Upper lobe of left lung (tissue), 6 donors: ENCODE measurements around the gene HSD11B2. TPM values are rescaled to one million over a fixed set of nuclear protein-coding genes. Genes with fewer than 3 reads are reported as not detected.

Experiments used
- ATAC-seq, 2 donors: fragments of 200-7000 bp; cut with Tn5 transposase; one replicate each; pipeline ENCODE4 v1.9.1; 2022; ENCODE audit warnings: mild to moderate bottlenecking in 2 of 2, moderate library complexity in 2 of 2; ENCODE audit not compliant: low FRiP score in 2 of 2
- DNase-seq, 2 donors: peaks; one replicate each; pipeline ENCODE4 v3.0.0-alpha.2; 2019 to 2020
- H3K27ac ChIP-seq, 4 donors: fragments of 200-600 bp; sonication (generic); one replicate each; pipeline ENCODE4 v1.5.1; 2016 to 2019
- H3K27me3 ChIP-seq, 4 donors: fragments of 200-600 bp; sonication (generic); one replicate each; pipeline ENCODE4 v1.5.1; 2017 to 2019
- H3K36me3 ChIP-seq, 4 donors: fragments of 200-600 bp; sonication (generic); one replicate each; pipeline ENCODE4 v1.5.1; 2016 to 2019
- H3K4me1 ChIP-seq, 4 donors: fragments of 200-600 bp; sonication (generic); one replicate each; pipeline ENCODE4 v1.5.1; 2018 to 2019
- H3K4me3 ChIP-seq, 4 donors: fragments of 200-600 bp; sonication (generic); one replicate each; pipeline ENCODE4 v1.5.1; 2017 to 2019; ENCODE audit warnings: mild to moderate bottlenecking in 2 of 4, moderate library complexity in 1 of 4
- H3K9me3 ChIP-seq, 4 donors: fragments of 200-600 bp; sonication (generic); one replicate each; pipeline ENCODE4 v1.5.1; 2018 to 2019
- EP300 ChIP-seq, 4 donors: sonication (generic); formaldehyde crosslinking; IDR thresholded peaks; one replicate each; pipeline ENCODE4 v1.5.1; 2017; ENCODE audit warnings: antibody characterized with exemption in 4 of 4, control low read depth in 2 of 4
- POLR2A ChIP-seq, 4 donors: fragments of 450-650 bp; IDR thresholded peaks; one replicate each; pipeline ENCODE4 v1.5.1; 2016 to 2017; ENCODE audit warnings: antibody characterized with exemption in 4 of 4, mild to moderate bottlenecking in 2 of 4
- POLR2AphosphoS5 ChIP-seq, 2 donors: sonication (generic); formaldehyde crosslinking; IDR thresholded peaks; one replicate each; pipeline ENCODE4 v1.5.1; 2017; ENCODE audit warnings: antibody characterized with exemption in 2 of 2
- WGBS, 2 donors: methylation state at CpG; one replicate each; pipeline ENCODE4 v1.1.5; 2017 to 2018; 5-methylcytosine and 5-hydroxymethylcytosine counted together
- total RNA-seq, 6 donors: library from RNA; depleted of rRNA in 4 of 6; stranded (reverse); fragments of >200 nt in 4 of 6; gene quantifications; one replicate each; pipeline versions ENCODE4 v1.1.0 to v1.2.1, GENCODE V29; 2016 to 2021
- TF ChIP-seq, protein P1 (sequence below), 6 experiments: fragments of 450-650 bp in 4 of 6; fragments of 200-600 bp in 2 of 6; sonication (generic) in 2 of 6; IDR thresholded peaks; one replicate each; pipeline ENCODE4 v1.5.1; 2016 to 2019; ENCODE audit warnings: antibody characterized with exemption in 6 of 6
- donor health status: DM: no; HTN: no; CAD: no; lungs with moderate emphysema.
- donor health status: DM: no; HTN: yes; CAD: no; lungs with severe emphysema.

Gene HSD11B2
- total RNA-seq, 6 donors from 2014 or later, result 0.78 to 5.0 (median 1.6) TPM

GRCh38 chr16:67477960-67478554 lies 47.1 kb downstream of the HSD11B2 start:
- no peak for TF ChIP-seq POLR2AphosphoS5 (IDR thresholded peaks at IDR 0.05)
- peak in 1 of 4 donors; percentile 34 for TF ChIP-seq EP300 (IDR thresholded peaks at IDR 0.05)
- TF ChIP-seq POLR2A (IDR thresholded peaks at IDR 0.05), result no peak
- TF ChIP-seq, protein P1, sequence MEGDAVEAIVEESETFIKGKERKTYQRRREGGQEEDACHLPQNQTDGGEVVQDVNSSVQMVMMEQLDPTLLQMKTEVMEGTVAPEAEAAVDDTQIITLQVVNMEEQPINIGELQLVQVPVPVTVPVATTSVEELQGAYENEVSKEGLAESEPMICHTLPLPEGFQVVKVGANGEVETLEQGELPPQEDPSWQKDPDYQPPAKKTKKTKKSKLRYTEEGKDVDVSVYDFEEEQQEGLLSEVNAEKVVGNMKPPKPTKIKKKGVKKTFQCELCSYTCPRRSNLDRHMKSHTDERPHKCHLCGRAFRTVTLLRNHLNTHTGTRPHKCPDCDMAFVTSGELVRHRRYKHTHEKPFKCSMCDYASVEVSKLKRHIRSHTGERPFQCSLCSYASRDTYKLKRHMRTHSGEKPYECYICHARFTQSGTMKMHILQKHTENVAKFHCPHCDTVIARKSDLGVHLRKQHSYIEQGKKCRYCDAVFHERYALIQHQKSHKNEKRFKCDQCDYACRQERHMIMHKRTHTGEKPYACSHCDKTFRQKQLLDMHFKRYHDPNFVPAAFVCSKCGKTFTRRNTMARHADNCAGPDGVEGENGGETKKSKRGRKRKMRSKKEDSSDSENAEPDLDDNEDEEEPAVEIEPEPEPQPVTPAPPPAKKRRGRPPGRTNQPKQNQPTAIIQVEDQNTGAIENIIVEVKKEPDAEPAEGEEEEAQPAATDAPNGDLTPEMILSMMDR (IDR thresholded peaks at IDR 0.05), result no peak
- H3K4me1 ChIP-seq, result peaks cover 50 to 84% (median 75%) of the 10 kb centered on the region in 4 donors
- H3K9me3 ChIP-seq, result no peaks in the 10 kb centered on the region
- ATAC-seq (no peak), DNase-seq (no peak)
- peak overlapping the region in 1 of 4 donors; percentile 30 for H3K27ac ChIP-seq
- H3K27me3 ChIP-seq, result no peaks in the 10 kb centered on the region
- H3K4me3 ChIP-seq, result no peak overlapping the region
- 71 to 85% methylated on average over 8 of the region's 8 CpGs for WGBS, 2 donors
- no peaks in the 10 kb centered on the region for H3K36me3 ChIP-seq

DNA sequence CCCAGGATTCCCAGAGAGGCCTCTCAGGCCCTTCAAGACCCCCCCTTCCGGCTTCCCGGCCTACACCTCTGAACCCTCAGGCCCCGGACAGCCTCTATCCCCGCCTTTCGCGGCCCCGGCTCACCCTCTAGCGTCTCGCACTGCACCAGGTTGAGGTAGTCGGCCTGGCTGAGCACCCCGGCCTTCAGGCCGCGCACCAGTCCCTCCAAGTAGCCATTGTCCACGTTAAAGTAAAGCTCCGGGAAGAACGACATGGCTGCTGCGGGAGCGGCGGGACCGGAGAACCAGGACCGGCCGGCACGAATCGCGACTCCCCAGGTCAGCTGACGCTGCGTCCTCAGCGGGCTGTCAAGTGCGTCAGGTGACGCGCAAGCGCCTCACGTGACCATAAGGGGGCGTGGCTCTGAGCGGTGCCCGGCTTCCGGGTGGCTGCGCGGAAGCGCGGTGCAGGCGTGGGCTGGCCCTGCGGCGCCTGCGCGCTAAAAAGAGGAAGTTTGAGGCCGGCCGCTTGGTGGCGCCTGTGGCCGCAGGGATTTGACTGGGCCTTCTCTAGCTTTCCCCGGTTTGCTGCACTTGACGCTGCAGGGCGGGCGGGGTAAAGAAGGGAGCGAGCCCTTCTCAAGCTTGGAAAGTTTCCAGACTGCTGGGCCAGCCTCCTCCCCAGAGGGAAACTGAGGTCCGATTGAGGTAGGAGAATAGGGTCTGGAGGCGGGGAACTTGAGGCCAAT lies 50.1 kb downstream of the HSD11B2 start, which contains the start of gene ATP6V0D1:
Gene ATP6V0D1, minus strand, starts transcription at position 325 of the 728 bp plus-strand sequence. Its CDS starts 71 bp downstream, at position 254.
- ATAC-seq (peak; percentile 97), DNase-seq (peak; percentile 98 to 100)
- Histone ChIP-seq H3K27me3 (no peaks in the 10 kb centered on the region), H3K36me3 (peaks cover 0 to 4% (median 0%) of the 10 kb centered on the region in 4 donors), H3K27ac (peak within 1 kb of the TSS; percentile 96 to 98 (median 98)), H3K4me3 (peak within 1 kb of the TSS; percentile 78 to 94 (median 89)), H3K4me1 (peaks cover 47 to 64% (median 55%) of the 10 kb centered on the region in 4 donors), H3K9me3 (no peaks in the 10 kb centered on the region)
- WGBS, 2 donors, result 0 to 1% methylated on average over 16 to 26 of the region's 57 CpGs
- TF ChIP-seq, protein P1 (IDR thresholded peaks at IDR 0.05), result peak; percentile 83 to 98 (median 96)
- TF ChIP-seq POLR2A (IDR thresholded peaks at IDR 0.05), result peak in 3 of 4 donors; percentile 88 to 95 (median 90)
- peak in 1 of 4 donors; percentile 90 for TF ChIP-seq EP300 (IDR thresholded peaks at IDR 0.05)
- peak; percentile 97 to 99 for TF ChIP-seq POLR2AphosphoS5 (IDR thresholded peaks at IDR 0.05)

- Histone ChIP-seq H3K27ac (peak overlapping the region; percentile 96 to 98 (median 98)), H3K27me3 (no peaks in the 10 kb centered on the region), H3K4me1 (peaks cover 40 to 57% (median 49%) of the 10 kb centered on the region in 4 donors), H3K9me3 (no peaks in the 10 kb centered on the region), H3K4me3 (peak overlapping the region; percentile 34 to 94 (median 86)), H3K36me3 (peaks cover 0 to 4% (median 0%) of the 10 kb centered on the region in 4 donors)
- TF ChIP-seq POLR2AphosphoS5 (IDR thresholded peaks at IDR 0.05), result no peak
- TF ChIP-seq, protein P1 (IDR thresholded peaks at IDR 0.05), result no peak
- TF ChIP-seq POLR2A (IDR thresholded peaks at IDR 0.05), result no peak
- TF ChIP-seq EP300 (IDR thresholded peaks at IDR 0.05), result no peak
- WGBS, 2 donors, result 6 to 14% methylated on average over 17 of the region's 17 CpGs
- peak in 1 of 2 donors; percentile 3 for ATAC-seq
- no peak for DNase-seq
These were observed 50.8 kb downstream of the HSD11B2 start for GRCh38 chr16:67481561-67482232.

- WGBS, 2 donors, result 68 to 72% methylated on average over 19 to 25 of the region's 25 CpGs
These were observed 51.5 kb downstream of the HSD11B2 start for GRCh38 chr16:67482233-67482924.

More at GRCh38 chr16:67482233-67482924, 51.5 kb downstream of the HSD11B2 start:
- Histone ChIP-seq H3K4me1 (peaks cover 39 to 59% (median 44%) of the 10 kb centered on the region in 4 donors), H3K27ac (peak overlapping the region in 3 of 4 donors; percentile 97 to 98 (median 98)), H3K27me3 (no peaks in the 10 kb centered on the region), H3K4me3 (peak overlapping the region in 3 of 4 donors; percentile 78 to 94 (median 93)), H3K36me3 (peaks cover 0 to 4% (median 0%) of the 10 kb centered on the region in 4 donors), H3K9me3 (no peaks in the 10 kb centered on the region)
- TF ChIP-seq POLR2AphosphoS5 (IDR thresholded peaks at IDR 0.05), result no peak
- TF ChIP-seq EP300 (IDR thresholded peaks at IDR 0.05), result no peak
- no peak for TF ChIP-seq POLR2A (IDR thresholded peaks at IDR 0.05)
- TF ChIP-seq, protein P1 (IDR thresholded peaks at IDR 0.05), result no peak
- DNase-seq, result peak in 1 of 2 donors; percentile 81
- ATAC-seq, result no peak
